GM18505 (cell line): ENCODE data around the gene SH3D19.

Experiments
- ATAC-seq: cut with Tn5 transposase; IDR thresholded peaks from one replicate; pipeline ENCODE4 v1.9.1; 2021; ENCODE audit not compliant: unreplicated experiment
- POLR2A ChIP-seq: IDR thresholded peaks from 4 replicates; pipeline ENCODE4 v1.6.1; 2011; ENCODE audit warnings: borderline replicate concordance; ENCODE audit not compliant: insufficient read depth, insufficient read length; ENCODE audit errors: extremely low read depth

Gene SH3D19

GRCh38 chr4:151166636-151167035 lies 158.8 kb downstream of the SH3D19 start:
- ATAC-seq = no peak
- no peak for TF ChIP-seq POLR2A

DNA sequence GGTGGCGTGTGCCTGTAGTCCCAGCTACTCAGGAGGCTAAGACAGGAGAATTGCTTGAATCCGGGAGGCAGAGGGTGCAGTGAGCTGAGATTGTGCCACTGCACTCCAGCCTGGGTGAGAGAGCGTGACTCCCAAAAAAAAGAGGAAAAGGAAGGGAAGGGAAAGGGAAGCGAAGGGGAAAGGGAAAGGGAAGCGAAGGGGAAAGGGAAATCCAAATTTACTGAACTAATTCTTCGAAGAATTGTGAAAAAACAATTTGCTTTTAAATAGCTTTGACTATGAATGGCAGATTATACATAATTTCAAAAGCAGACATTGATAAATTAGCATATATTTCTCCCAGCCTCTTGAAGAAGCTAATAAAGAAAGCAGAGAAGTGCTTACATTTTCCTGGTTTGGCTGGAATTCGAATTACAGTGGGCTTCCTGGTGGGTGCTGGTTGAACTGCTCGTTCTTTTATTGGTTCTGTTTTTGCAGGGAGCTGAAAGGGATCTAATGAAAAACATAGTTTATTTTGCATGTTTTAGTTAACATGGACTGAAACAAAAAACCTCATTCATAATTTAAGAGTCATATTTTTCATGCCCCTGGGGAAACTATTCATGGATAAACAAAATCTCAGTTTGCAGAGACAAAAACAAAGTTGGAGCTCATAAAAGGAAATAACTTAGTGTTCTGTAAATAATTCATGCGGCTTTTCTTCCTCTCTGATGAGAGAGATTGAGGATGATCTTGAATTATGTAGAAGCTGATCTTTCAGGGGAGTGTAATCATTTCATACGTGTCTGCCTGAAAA lies 160.0 kb downstream of the SH3D19 start:
- no peak for ATAC-seq
- TF ChIP-seq POLR2A = no peak

DNA sequence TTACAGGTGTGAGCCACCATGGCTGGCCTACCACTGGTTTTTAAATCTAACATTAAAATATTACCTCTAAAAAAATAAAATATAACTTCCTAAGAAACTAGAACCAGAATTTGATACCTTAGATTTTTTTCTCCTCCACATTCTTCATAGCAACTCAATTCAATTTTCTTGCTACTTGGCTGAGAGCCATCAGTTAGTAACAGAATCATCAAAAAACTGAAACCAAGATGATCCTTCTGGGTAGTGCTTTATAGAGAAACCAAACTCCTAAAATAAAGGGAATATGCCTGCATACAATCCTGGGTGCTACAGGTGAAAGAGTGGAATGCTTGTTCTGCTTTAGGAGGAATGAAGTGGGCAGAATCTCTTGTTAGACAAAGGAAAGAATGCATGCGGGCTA lies 161.6 kb downstream of the SH3D19 start:
- no peak for ATAC-seq

DNA sequence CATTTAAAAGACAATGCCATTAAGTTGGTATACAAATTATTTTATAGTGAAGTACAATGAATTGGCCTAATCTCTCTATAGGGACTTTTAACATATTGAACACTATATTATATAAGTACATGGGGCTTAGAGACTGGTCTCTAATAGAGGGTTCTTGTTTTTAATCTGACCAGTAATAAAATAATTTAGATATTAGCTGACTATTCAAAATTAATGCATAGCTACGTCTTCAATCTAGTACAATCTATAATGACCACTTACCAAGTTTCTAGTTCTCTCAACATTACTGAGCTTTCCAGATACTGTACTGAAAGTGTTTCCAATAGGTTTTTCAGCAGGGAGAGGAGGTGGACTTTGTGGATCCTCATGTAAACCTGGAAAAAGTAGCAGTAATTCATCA lies 166.4 kb downstream of the SH3D19 start:
- ATAC-seq = no peak
- no peak for TF ChIP-seq POLR2A

More for the DNA sequence above, 161.6 kb downstream of the SH3D19 start:
- TF ChIP-seq POLR2A = no peak

GRCh38 chr4:151157543-151157942 lies 167.9 kb downstream of the SH3D19 start:
- no peak for ATAC-seq
- no peak for TF ChIP-seq POLR2A

GRCh38 chr4:151153585-151153984 lies 171.8 kb downstream of the SH3D19 start:
- no peak for TF ChIP-seq POLR2A

DNA sequence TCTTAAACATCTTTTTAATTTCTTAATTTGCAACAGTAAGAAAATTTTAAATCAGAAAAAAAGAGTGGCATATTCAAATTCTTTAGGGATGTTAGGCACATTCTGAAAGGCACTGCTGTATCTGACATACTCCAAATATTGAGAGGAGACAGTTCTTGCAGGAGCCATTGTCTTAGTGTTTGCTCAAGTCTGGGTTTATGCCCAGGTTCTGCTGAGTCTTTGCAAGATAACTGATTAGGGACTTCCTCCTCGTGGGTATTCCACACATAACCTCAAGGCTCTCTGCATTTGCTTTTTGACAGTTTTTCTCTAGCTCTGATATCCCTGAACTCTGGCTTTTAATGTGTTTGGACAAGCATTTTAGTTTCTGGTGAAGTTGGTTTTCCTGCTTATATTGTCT lies 173.4 kb downstream of the SH3D19 start:
- no peak for ATAC-seq
- no peak for TF ChIP-seq POLR2A

More at GRCh38 chr4:151153585-151153984, 171.8 kb downstream of the SH3D19 start:
- no peak for ATAC-seq

- no peak for ATAC-seq
- no peak for TF ChIP-seq POLR2A
These were observed 174.4 kb downstream of the SH3D19 start for GRCh38 chr4:151150821-151151580.

DNA sequence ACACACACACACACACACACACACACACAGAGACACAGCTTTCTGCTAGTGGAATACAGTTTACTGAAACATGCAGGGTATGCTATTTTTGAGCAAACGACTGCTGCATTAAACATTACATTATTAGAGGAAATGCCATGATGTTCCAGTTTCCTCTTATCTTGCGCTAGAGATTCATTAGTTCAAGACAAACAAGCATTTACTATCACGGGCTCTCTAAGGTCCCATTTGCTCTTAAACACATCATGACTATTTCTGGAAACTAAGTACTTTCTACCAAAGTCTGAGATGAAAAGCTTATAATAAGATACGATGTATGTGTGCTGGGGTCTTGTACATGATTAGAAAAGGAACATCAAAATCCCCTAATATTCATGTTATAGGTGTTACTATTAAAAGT lies 177.1 kb downstream of the SH3D19 start:
- TF ChIP-seq POLR2A = no peak
- ATAC-seq = no peak

- no peak for TF ChIP-seq POLR2A
- ATAC-seq = no peak
These were observed 178.4 kb downstream of the SH3D19 start for GRCh38 chr4:151147000-151147399.

- ATAC-seq = no peak
- TF ChIP-seq POLR2A = no peak
These were observed 180.9 kb downstream of the SH3D19 start for GRCh38 chr4:151144329-151145072.

DNA sequence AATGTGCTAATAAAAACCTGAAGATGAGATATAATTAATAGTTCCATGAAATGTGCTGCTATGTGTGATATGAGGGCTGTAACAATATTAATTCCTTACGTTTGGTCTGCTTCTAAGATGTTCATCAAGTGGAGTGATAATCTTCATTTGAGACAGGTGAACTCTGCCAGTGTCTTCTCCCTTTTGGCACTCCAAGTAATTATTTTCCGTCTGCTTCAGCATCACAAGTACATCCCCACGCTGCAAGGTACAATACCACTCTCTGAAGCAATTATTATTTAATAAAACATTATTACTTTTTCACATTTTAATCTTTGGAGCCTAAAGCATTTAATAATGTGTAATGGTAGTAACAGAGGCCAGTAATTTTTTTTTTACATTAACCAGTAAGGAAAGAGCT lies 181.6 kb downstream of the SH3D19 start:
- no peak for ATAC-seq
- no peak for TF ChIP-seq POLR2A

DNA sequence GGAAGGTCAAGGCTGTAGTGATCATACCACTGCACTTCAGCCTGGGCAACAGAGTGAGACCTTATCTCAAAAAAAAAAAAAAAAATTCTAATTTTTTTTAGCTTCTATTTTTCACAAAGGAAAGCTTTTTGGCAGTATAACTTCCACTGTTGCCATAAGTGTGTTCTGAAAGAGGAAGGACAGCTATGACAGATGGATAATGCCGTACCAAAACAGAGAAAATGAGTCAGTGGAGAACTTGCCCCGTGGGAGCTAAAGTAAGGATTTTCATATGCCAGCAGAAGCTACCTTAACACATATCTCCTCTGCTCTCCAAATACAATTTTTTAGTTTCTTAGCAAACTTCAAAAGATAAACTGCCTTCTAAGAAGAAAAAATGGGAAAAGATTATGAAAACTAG lies 182.2 kb downstream of the SH3D19 start:
- TF ChIP-seq POLR2A = no peak
- no peak for ATAC-seq
